Measurements from ENCODE around the gene PPM1D.

- no peak for TF ChIP-seq POLR2AphosphoS5 (IDR thresholded peaks at IDR 0.05)
- no peak for TF ChIP-seq CTCF (IDR thresholded peaks at IDR 0.05)
Measured at GRCh38 chr17:60631119-60631518, 31.1 kb downstream of the PPM1D start.
